Measurements from ENCODE around the gene IL27RA.
A peak's percentile ranks its signal among the peaks of the same experiment; 100 is the strongest.

The IL27RA gene

DNA sequence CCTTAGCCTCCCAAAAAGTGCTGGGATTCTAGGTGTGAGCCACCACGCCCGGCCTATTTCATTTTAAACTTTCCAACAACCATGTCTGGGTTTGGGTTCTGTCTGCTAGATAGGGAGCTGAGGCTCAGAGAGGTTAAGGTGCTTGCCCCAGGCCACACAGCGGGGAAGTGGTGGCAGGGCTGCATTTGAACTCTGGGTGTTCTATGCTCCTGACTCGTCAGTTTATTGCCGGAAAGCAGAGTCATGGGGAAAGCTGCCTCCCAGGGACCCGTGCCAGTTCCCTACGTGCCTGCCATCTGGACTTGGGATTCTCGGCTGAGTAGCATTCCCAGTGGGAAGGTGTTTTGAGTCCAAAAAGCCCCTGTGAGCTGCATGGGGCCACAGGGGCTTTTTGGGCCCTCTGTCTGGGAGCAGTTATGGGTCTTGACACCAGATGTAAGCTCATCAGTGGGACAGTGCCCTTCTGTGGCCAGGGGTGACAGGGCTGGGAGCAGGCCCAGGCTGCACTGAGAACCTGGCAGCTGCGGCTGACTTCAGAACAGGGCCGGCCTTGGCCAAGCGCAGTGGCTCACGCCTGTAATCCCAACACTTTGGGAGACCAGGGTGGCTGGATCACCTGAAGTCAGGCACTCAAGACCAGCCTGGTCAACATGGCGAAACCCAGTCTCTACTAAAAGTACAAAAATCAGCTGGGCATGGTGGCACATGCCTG, 36.4 kb upstream of the IL27RA start:
- TF ChIP-seq ZNF274 (IDR thresholded peaks at IDR 0.05; ENCODE audit: low read depth, low read length) (no peak), SUZ12 (IDR thresholded peaks at IDR 0.05; ENCODE audit: extremely low read depth, insufficient read depth, insufficient read length) (no peak), YY1 (IDR thresholded peaks at IDR 0.05; ENCODE audit: insufficient read depth, insufficient read length) (no peak)
- Histone ChIP-seq H3K27me3 (ENCODE audit: insufficient read depth, insufficient read length) (no peaks in the 10 kb centered on the region), H3K4me1 (ENCODE audit: insufficient read depth, insufficient read length) (peaks cover 22% of the 10 kb centered on the region), H3K36me3 (ENCODE audit: insufficient read depth, insufficient read length, low read length) (peaks cover 47% of the 10 kb centered on the region), H3K9ac (ENCODE audit: insufficient read length, low read depth) (no peak overlapping the region), H3K4me3 (ENCODE audit: insufficient read length, low read depth) (no peak overlapping the region), H3K9me3 (ENCODE audit: insufficient read depth, low read length) (peaks cover 22% of the 10 kb centered on the region)
- no peak for DNase-seq (ENCODE audit: low read depth, low spot score)

DNA sequence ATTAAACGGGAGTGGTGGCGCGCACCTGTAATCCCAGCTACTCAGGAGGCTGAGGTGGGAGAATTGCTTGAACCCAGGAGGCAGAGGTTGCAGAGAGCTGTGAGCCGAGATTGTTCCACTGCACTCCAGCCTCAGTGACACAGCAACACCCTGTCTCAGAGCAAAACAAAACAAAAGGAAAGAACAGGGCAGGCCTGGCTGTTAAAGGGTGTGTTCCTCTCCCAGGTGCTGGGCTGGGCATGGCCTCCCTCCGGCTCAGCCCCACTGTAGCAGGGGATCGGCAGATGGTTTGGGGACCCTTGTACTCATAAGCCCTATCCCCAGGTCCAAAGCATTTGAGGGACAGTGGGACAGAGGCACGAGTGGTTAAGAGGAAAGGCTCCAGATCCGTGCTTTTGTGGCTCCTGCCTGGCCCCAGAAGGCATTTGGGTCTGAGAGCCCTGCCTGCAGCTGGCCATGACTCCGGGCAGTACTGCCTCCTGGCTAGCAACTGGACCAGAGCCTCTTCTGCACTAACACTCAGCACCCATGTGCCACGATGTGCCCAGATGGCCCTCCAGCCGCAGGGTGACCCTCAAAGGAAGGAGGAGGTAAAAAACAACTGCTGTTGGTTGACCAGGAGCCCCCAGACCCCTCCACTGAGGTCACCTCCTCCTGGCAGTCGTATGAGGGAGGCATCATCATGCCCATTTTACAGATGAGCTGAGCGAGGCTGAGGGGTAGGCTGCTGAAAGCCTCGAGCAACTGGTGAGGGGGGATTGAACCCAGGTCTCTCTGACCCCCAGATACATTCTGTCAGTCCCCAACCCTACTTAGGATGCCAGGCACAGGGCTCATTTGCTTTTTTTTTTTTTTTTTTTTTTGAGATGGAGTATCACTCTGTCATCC, 35.4 kb upstream of the IL27RA start:
- TF ChIP-seq YY1 (IDR thresholded peaks at IDR 0.05; ENCODE audit: insufficient read depth, insufficient read length) (no peak), ZNF274 (IDR thresholded peaks at IDR 0.05; ENCODE audit: low read depth, low read length) (no peak), SUZ12 (IDR thresholded peaks at IDR 0.05; ENCODE audit: extremely low read depth, insufficient read depth, insufficient read length) (no peak)
- Histone ChIP-seq H3K27me3 (ENCODE audit: insufficient read depth, insufficient read length) (no peaks in the 10 kb centered on the region), H3K4me3 (ENCODE audit: insufficient read length, low read depth) (no peak overlapping the region), H3K9me3 (ENCODE audit: insufficient read depth, low read length) (peaks cover 22% of the 10 kb centered on the region), H3K4me1 (ENCODE audit: insufficient read depth, insufficient read length) (peaks cover 20% of the 10 kb centered on the region), H3K36me3 (ENCODE audit: insufficient read depth, insufficient read length, low read length) (peaks cover 52% of the 10 kb centered on the region), H3K9ac (ENCODE audit: insufficient read length, low read depth) (no peak overlapping the region)
- no peak for DNase-seq (ENCODE audit: low read depth, low spot score)

DNA sequence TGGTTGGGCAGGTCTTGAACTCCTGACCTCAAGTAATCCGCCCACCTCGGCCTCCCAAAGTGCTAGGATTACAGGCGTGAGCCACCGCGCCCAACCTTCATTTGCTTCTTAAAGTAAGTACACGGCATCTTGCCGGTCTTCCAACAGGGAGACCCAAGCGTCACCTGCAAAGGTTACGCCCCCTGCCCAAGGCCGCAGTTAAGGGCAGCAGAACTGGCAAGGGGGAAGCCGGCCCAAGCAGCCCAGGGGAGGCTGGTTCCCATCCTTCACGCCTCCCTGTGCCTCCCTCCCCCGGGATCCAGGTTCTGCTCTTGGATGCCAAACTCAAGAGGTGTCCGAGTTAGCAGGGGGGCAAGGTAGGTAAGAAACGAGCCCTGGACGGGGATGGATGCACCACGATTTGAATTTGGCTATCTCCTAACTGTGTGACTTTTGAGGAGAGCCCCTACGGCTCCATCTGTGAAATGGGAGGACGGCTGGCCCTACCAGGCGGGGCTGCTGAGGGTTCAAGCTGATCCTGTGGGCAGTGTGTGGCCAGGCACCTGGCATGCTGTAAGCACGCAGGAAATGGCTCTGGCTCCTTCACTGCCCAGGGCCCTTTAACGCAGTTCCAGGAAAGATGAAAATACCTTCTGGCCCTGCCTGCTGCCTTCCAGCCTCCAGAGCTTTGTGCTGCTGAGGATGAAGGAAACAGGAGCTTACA, 34.5 kb upstream of the IL27RA start:
- Histone ChIP-seq H3K9me3 (ENCODE audit: insufficient read depth, low read length) (peaks cover 22% of the 10 kb centered on the region), H3K27me3 (ENCODE audit: insufficient read depth, insufficient read length) (no peaks in the 10 kb centered on the region), H3K36me3 (ENCODE audit: insufficient read depth, insufficient read length, low read length) (peaks cover 43% of the 10 kb centered on the region), H3K4me3 (ENCODE audit: insufficient read length, low read depth) (no peak overlapping the region), H3K9ac (ENCODE audit: insufficient read length, low read depth) (peak overlapping the region; percentile 17), H3K4me1 (ENCODE audit: insufficient read depth, insufficient read length) (peaks cover 16% of the 10 kb centered on the region)
- no peak for DNase-seq (ENCODE audit: low read depth, low spot score)
- no peak for TF ChIP-seq ZNF274 (IDR thresholded peaks at IDR 0.05; ENCODE audit: low read depth, low read length)
- TF ChIP-seq SUZ12 (IDR thresholded peaks at IDR 0.05; ENCODE audit: extremely low read depth, insufficient read depth, insufficient read length): no peak
- no peak for TF ChIP-seq YY1 (IDR thresholded peaks at IDR 0.05; ENCODE audit: insufficient read depth, insufficient read length)

DNA sequence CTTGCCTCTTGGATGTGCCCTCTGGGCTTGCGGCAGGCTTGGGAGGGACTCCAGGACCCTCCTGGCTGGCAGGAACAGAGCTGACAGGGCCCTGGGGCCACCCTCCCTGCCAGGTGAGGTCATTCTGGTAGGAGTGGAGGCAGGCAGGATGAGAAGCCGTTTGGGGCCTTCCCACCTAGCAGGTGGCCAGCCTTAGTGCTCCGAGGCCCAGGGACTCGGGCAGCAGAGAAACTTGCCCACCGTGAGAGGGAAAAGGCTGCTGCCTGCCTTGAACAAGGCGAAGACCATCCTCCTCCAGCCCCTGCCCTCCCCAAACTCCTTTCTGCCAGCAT, 34.0 kb upstream of the IL27RA start:
- Histone ChIP-seq H3K9ac (ENCODE audit: insufficient read length, low read depth) (peak overlapping the region; percentile 17), H3K36me3 (ENCODE audit: insufficient read depth, insufficient read length, low read length) (peaks cover 37% of the 10 kb centered on the region), H3K4me1 (ENCODE audit: insufficient read depth, insufficient read length) (peaks cover 17% of the 10 kb centered on the region), H3K27me3 (ENCODE audit: insufficient read depth, insufficient read length) (no peaks in the 10 kb centered on the region), H3K4me3 (ENCODE audit: insufficient read length, low read depth) (no peak overlapping the region), H3K9me3 (ENCODE audit: insufficient read depth, low read length) (peaks cover 22% of the 10 kb centered on the region)
- TF ChIP-seq YY1 (IDR thresholded peaks at IDR 0.05; ENCODE audit: insufficient read depth, insufficient read length) (no peak), SUZ12 (IDR thresholded peaks at IDR 0.05; ENCODE audit: extremely low read depth, insufficient read depth, insufficient read length) (no peak), ZNF274 (IDR thresholded peaks at IDR 0.05; ENCODE audit: low read depth, low read length) (no peak)
- no peak for DNase-seq (ENCODE audit: low read depth, low spot score)

DNA sequence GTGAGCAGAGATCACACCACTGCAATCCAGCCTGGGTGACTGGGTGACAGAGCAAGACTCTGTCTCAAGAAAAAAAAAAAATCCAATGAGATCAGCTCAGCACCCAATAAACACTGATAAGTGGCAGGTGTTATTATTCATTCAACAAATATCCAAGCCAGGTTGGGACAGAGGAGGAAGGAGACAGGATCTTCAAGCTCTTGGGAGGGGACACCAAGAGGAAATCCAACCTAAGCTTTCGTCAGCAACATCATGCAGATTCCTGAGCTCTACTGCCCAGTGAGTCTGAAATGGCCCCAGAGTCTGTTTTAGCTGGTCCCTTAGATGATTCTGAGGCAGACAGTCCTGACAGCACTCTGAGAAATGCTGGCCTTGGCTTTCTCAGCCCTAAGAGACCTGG, 33.1 kb upstream of the IL27RA start:
- TF ChIP-seq YY1 (IDR thresholded peaks at IDR 0.05; ENCODE audit: insufficient read depth, insufficient read length) (no peak), SUZ12 (IDR thresholded peaks at IDR 0.05; ENCODE audit: extremely low read depth, insufficient read depth, insufficient read length) (no peak), ZNF274 (IDR thresholded peaks at IDR 0.05; ENCODE audit: low read depth, low read length) (no peak)
- peaks cover 18% of the 10 kb centered on the region for H3K4me1 ChIP-seq (ENCODE audit: insufficient read depth, insufficient read length)
- no peaks in the 10 kb centered on the region for H3K27me3 ChIP-seq (ENCODE audit: insufficient read depth, insufficient read length)
- H3K36me3 ChIP-seq (ENCODE audit: insufficient read depth, insufficient read length, low read length): peaks cover 34% of the 10 kb centered on the region
- peaks cover 22% of the 10 kb centered on the region for H3K9me3 ChIP-seq (ENCODE audit: insufficient read depth, low read length)
- no peak overlapping the region for H3K4me3 ChIP-seq (ENCODE audit: insufficient read length, low read depth)
- no peak overlapping the region for H3K9ac ChIP-seq (ENCODE audit: insufficient read length, low read depth)
- DNase-seq (ENCODE audit: low read depth, low spot score): no peak

DNA sequence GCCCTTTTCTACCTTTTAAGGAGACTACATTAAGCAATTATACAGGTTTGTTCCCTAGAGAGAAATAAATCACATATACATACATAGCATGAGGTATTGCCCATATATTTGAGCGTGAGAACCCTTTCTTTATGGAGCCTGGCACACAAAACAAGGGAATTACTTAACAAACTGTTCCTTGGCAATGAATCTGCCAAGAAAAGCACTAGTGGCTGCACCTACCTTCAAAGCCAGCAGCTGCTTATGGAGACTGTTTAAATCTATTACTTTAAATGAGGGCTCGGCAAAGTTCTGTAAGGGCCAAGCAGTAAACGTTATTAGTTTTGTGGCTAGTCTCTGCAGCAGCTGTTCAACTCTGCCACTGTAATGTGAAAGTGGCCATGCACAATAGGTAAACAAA, 32.5 kb upstream of the IL27RA start:
- Histone ChIP-seq H3K9me3 (ENCODE audit: insufficient read depth, low read length) (peaks cover 22% of the 10 kb centered on the region), H3K27me3 (ENCODE audit: insufficient read depth, insufficient read length) (no peaks in the 10 kb centered on the region), H3K9ac (ENCODE audit: insufficient read length, low read depth) (no peak overlapping the region), H3K36me3 (ENCODE audit: insufficient read depth, insufficient read length, low read length) (peaks cover 34% of the 10 kb centered on the region), H3K4me3 (ENCODE audit: insufficient read length, low read depth) (no peak overlapping the region), H3K4me1 (ENCODE audit: insufficient read depth, insufficient read length) (peaks cover 16% of the 10 kb centered on the region)
- TF ChIP-seq YY1 (IDR thresholded peaks at IDR 0.05; ENCODE audit: insufficient read depth, insufficient read length): no peak
- TF ChIP-seq SUZ12 (IDR thresholded peaks at IDR 0.05; ENCODE audit: extremely low read depth, insufficient read depth, insufficient read length): no peak
- TF ChIP-seq ZNF274 (IDR thresholded peaks at IDR 0.05; ENCODE audit: low read depth, low read length): no peak
- DNase-seq (ENCODE audit: low read depth, low spot score): no peak

Data from NT2/D1 (cell line).